Hepatocyte (in vitro differentiated cells): ENCODE results near the gene PRDM12.

Experiments
- CTCF ChIP-seq: fragments of 200-600 bp; sonication (generic); IDR thresholded peaks from 2 replicates; pipeline ENCODE4 v1.5.1; 2016; ENCODE audit warnings: antibody characterized with exemption, mild to moderate bottlenecking; ENCODE audit not compliant: poor library complexity
- EZH2phosphoT487 ChIP-seq: fragments of 200-600 bp; sonication (generic); IDR thresholded peaks from one replicate; pipeline ENCODE4 v1.6.1; 2018; ENCODE audit warnings: antibody characterized with exemption, mild to moderate bottlenecking, low read depth, moderate library complexity; ENCODE audit not compliant: unreplicated experiment, severe bottlenecking

- no peak for TF ChIP-seq CTCF
- TF ChIP-seq EZH2phosphoT487, result no peak
Measured at GRCh38 chr9:130698514-130698913, 34.1 kb downstream of the PRDM12 start.
